GM12892 (cell line): Measurements from ENCODE around the gene SORT1.

Source experiments
- POLR2A ChIP-seq: IDR thresholded peaks from 2 replicates; pipeline ENCODE4 v1.6.1; 2011; ENCODE audit warnings: low read depth, low read length, control low read depth
- POLR2AphosphoS5 ChIP-seq: IDR thresholded peaks from 2 replicates; pipeline ENCODE4 v1.6.1; 2011; ENCODE audit warnings: low read depth, low read length, control low read depth

- TF ChIP-seq POLR2A: no peak
- no peak for TF ChIP-seq POLR2AphosphoS5
These were observed 46.6 kb upstream of the SORT1 start for GRCh38 chr1:109444346-109444745.
